A673 (cell line): Measurements from ENCODE around the gene MINDY3. TPM values are rescaled to one million over a fixed set of nuclear protein-coding genes. Genes with fewer than 3 reads are reported as not detected.

Experiments used
- BruUV-seq: library from RNA; stranded (reverse); fragments of 400-500 nt; replicated peaks from 2 replicates; lab custom pipeline; 2021; lab: Mats Ljungman, UMichigan
- CTCF ChIA-PET: fragments of 300-600 bp; sonication (Branson Sonifier 250); formaldehyde crosslinking; loops from one replicate; lab custom pipeline; 2022; ENCODE audit warnings: antibody characterized with exemption; lab: Charles Lee
- POLR2A ChIA-PET: fragments of 300-600 bp; sonication (Branson Sonifier 250); formaldehyde crosslinking; loops from one replicate; lab custom pipeline; 2022; ENCODE audit warnings: antibody characterized with exemption; ENCODE audit not compliant: low non-redundant PET; lab: Charles Lee
- DNase-seq: peaks from one replicate; pipeline ENCODE4 v3.0.0-alpha.2; 2015; ENCODE audit warnings: low spot score
- H3K27ac ChIP-seq: fragments of 200-600 bp; sonication (generic); 2 replicates; pipeline ENCODE4 v1.5.1; 2016; ENCODE audit warnings: mixed run types, low read depth, mild to moderate bottlenecking, mixed read lengths, antibody characterized with exemption, low read length; ENCODE audit not compliant: poor library complexity, severe bottlenecking
- H3K27me3 ChIP-seq: fragments of 200-600 bp; sonication (generic); replicated peaks from 2 replicates; pipeline ENCODE4 v1.6.1; 2017; ENCODE audit warnings: mixed run types, low read depth, mild to moderate bottlenecking, mixed read lengths, antibody characterized with exemption, low read length; ENCODE audit not compliant: insufficient read depth, poor library complexity
- H3K36me3 ChIP-seq: fragments of 200-600 bp; sonication (generic); 2 replicates; pipeline ENCODE4 v1.6.1; 2016; ENCODE audit warnings: mixed run types, mild to moderate bottlenecking, mixed read lengths, antibody characterized with exemption, low read length; ENCODE audit not compliant: insufficient read depth, poor library complexity, severe bottlenecking
- H3K4me1 ChIP-seq: fragments of 200-600 bp; sonication (generic); 2 replicates; pipeline ENCODE4 v1.6.1; 2017; ENCODE audit warnings: mixed run types, mild to moderate bottlenecking, mixed read lengths, antibody characterized with exemption, low read length; ENCODE audit not compliant: insufficient read depth, poor library complexity, severe bottlenecking
- H3K4me3 ChIP-seq: fragments of 200-600 bp; sonication (generic); 2 replicates; pipeline ENCODE4 v1.5.1; 2016; ENCODE audit warnings: low read depth, mixed run types, mild to moderate bottlenecking, mixed read lengths, low read length; ENCODE audit not compliant: poor library complexity, severe bottlenecking
- H3K9me3 ChIP-seq: fragments of 200-600 bp; sonication (generic); 2 replicates; pipeline ENCODE4 v1.6.1; 2016; ENCODE audit warnings: mixed run types, low read depth, mild to moderate bottlenecking, mixed read lengths, antibody characterized with exemption, low read length; ENCODE audit not compliant: poor library complexity, severe bottlenecking
- CTCF ChIP-seq: fragments of 300-800, 200-600 bp; sonication (generic); conservative IDR thresholded peaks from 2 replicates; pipeline ENCODE4 v1.5.1; 2017; ENCODE audit warnings: low read depth, mild to moderate bottlenecking, antibody characterized with exemption, low read length, moderate library complexity, mixed read lengths
- EZH2 ChIP-seq: fragments of 200-600 bp; sonication (generic); IDR thresholded peaks from 2 replicates; pipeline ENCODE4 v1.6.1; 2017; ENCODE audit warnings: borderline replicate concordance, low read depth, mild to moderate bottlenecking, mixed read lengths, antibody characterized with exemption, low read length; ENCODE audit not compliant: poor library complexity, severe bottlenecking
- intact Hi-C: fragments of 100-400 bp; cut with micrococcal nuclease; formaldehyde crosslinking; loops from one replicate; pipeline ENCODE4 v1.10.0; 2022; ENCODE audit not compliant: unreplicated experiment
- total RNA-seq: library from RNA; stranded (reverse); gene quantifications from 2 replicates; pipeline ENCODE4 v1.2.3, GENCODE V29; 2021

MINDY3 gene
- total RNA-seq, 1 experiment from 2014 or later, result 14.6 TPM

GRCh38 chr10:15789793-15790525 lies 70.3 kb downstream of the MINDY3 start:
- intact Hi-C loops, result no loop called here
- POLR2A ChIA-PET, result no interaction called here
- CTCF ChIA-PET, result no interaction called here
- Histone ChIP-seq H3K27me3 (no peaks in the 10 kb centered on the region), H3K36me3 (no peaks in the 10 kb centered on the region), H3K27ac (no peak overlapping the region), H3K4me3 (no peak overlapping the region), H3K4me1 (no peaks in the 10 kb centered on the region), H3K9me3 (no peaks in the 10 kb centered on the region)
- TF ChIP-seq CTCF (no peak), EZH2 (no peak)
- BruUV-seq, result no TSS peak
- DNase-seq, result no peak

- ChIA-PET POLR2A (no interaction called here), CTCF (no interaction called here)
- Histone ChIP-seq H3K27me3 (no peaks in the 10 kb centered on the region), H3K4me3 (no peak overlapping the region), H3K9me3 (no peaks in the 10 kb centered on the region), H3K4me1 (no peaks in the 10 kb centered on the region), H3K36me3 (no peaks in the 10 kb centered on the region), H3K27ac (no peak overlapping the region)
- no peak for DNase-seq
- BruUV-seq, result no TSS peak
- intact Hi-C loops, result no loop called here
- TF ChIP-seq CTCF (no peak), EZH2 (no peak)
Measured at GRCh38 chr10:15787426-15787825, 72.9 kb downstream of the MINDY3 start.

- CTCF ChIA-PET, result no interaction called here
- TF ChIP-seq CTCF (no peak), EZH2 (no peak)
- no peak for DNase-seq
- Histone ChIP-seq H3K4me1 (no peaks in the 10 kb centered on the region), H3K27me3 (no peaks in the 10 kb centered on the region), H3K4me3 (no peak overlapping the region), H3K9me3 (no peaks in the 10 kb centered on the region), H3K27ac (no peak overlapping the region), H3K36me3 (no peaks in the 10 kb centered on the region)
- POLR2A ChIA-PET, result no interaction called here
- BruUV-seq, result no TSS peak
- intact Hi-C loops, result no loop called here
Measured at GRCh38 chr10:15784662-15785300, 75.5 kb downstream of the MINDY3 start.
